Activated CD4-positive, alpha-beta T cell treated with anti-CD3 and anti-CD28 coated beads, Interleukin-10, Interleukin-2, amounts not matched to agents 100 ng/mL and 50 ng/mL, durations not matched to agents 16 hours and 8 hours (primary cell): ENCODE data around the gene TP73.

Experiments
- DNase-seq: peaks from one replicate; pipeline ENCODE4 v3.0.0-alpha.2; 2020

The TP73 gene

GRCh38 chr1:3731583-3732433 is 79.5 kb downstream of the TP73 start:
- no peak for DNase-seq

- no peak for DNase-seq
These were observed 80.2 kb downstream of the TP73 start for GRCh38 chr1:3732434-3733093.

DNA sequence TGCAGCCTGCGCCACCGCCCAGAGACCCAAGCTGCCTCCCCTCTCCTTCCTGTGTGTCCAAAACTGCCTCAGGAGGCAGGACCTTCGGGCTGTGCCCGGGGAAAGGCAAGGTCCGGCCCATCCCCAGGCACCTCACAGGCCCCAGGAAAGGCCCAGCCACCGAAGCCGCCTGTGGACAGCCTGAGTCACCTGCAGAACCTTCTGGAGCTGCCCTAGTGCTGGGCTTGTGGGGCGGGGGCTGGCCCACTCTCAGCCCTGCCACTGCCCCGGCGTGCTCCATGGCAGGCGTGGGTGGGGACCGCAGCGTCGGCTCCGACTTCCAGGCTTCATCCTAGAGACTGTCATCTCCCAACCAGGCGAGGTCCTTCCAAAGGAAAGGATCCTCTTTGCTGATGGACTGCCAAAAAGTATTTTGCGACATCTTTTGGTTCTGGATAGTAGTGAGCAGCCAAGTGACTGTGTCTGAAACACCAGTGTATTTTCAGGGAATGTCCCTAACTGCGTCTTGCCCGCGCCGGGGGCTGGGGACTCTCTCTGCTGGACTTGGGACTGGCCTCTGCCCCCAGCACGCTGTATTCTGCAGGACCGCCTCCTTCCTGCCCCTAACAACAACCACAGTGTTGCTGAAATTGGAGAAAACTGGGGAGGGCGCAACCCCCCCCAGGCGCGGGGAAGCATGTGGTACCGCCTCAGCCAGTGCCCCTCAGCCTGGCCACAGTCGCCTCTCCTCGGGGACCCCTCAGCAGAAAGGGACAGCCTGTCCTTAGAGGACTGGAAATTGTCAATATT is 81.0 kb downstream of the TP73 start:
- DNase-seq, result no peak

- no peak for DNase-seq
These were observed 81.7 kb downstream of the TP73 start for GRCh38 chr1:3733883-3734589.

DNA sequence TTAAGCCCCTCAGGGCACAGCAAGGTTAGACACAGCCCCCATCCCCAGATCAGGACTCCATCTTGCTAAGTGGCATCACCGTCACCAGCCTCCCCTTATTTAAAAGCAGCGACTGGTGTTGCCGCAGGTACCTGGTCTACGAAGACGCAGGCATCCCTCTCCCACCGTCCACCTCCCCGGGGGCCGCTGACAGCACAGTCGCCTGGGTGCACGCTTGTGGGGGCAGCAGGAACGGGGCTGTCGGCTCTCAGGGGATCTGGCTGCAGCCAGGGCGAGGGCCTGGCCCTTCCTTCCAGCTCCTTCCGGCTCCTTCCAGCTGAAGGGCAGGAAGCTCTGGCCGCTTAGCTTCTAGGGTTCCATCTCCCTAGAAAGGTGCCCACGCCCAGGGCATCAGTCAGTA is 82.3 kb downstream of the TP73 start:
- DNase-seq, result no peak

DNA sequence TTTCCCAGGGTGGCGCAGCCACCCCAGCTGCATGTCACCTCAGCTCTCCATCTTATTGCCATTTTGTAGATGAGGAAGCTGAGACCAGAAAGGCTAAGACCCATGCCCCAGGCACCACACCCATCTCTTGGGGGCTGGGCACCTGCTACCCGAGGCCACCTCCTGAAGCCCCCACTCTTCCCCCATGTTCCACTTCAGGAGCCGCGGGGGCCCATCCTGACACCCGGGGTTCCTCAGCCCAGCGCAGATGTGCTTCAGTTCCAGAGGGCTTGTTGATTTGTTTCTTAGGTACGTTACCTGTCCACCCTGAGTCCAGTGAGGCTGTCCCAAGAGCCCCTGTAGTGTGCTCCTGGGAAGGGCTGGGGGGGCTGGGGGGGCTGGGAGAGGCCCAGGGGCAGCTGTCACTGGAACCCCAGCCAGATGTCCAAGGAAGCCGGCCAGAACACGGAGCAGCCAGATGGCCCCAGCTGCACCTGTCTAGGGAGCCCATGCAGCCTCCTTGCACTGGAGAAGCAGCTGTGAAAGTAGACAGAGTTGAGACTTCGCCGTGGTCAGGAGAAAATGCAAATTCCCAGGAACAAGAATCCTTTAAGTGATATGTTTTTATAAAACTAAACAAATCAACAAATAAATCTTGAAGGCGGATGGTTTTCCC is 82.8 kb downstream of the TP73 start:
- no peak for DNase-seq

DNA sequence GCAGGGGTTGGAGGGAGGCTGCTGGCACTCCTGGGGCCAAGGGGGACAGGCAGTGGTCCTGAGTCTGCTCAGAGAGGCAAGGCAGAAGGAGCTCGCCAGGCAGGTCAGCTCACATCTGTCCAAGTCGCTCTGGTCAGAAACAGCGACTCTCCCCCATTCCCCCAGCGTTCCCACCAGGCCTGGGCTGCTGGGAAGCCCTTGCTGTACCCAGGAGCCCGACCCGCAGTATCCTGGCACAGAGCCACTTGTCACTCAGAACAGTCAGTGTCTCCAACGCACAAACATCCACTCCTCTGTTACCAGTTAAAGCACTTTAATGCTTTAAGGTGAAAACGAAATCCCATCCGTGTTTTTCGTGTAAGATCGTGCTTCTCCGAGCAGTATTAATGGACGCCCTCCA is 83.4 kb downstream of the TP73 start:
- DNase-seq, result no peak

- DNase-seq, result no peak
These were observed 83.8 kb downstream of the TP73 start for GRCh38 chr1:3736131-3736561.

DNA sequence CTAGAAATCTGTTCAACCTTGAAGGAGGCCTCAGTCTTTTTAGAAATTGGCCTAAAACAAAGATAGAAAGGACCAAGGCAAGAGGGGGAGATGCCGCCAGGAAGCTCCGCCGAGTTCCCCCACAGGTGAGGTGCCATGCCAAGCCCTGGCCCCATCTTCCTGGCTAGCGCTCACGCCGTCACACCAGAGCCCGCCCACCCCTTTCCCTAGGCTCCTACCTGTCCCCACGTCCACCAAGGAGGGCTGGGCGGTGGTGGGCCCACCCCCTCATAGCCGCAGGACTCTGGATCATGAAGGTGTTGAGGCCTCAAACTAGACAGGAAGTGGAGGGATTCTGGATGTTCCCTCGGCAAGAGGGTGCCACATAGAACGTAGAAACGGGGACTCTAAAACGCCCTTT is 84.4 kb downstream of the TP73 start:
- DNase-seq, result no peak

DNA sequence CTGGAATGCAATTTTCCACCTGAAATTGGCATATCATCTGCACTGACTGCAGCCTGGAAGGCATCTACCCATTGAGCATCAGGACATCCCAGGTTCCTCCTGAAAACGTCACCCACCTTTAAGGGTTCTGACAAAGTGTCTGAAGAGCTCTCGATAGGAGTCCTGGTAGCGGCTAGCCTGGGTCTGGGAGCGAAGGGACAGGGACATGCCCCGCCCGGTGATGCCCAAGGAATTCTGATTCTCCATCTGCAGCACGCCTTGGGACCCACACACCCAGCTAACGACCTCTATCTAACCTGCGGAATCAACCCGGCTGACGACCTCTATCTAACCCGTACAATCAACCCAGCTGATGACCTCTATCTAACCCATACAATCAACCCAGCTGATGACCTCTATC is 86.6 kb downstream of the TP73 start:
- DNase-seq, result no peak

GRCh38 chr1:3740042-3740441 is 87.7 kb downstream of the TP73 start:
- DNase-seq, result no peak

GRCh38 chr1:3740752-3741151 is 88.4 kb downstream of the TP73 start:
- DNase-seq, result no peak

GRCh38 chr1:3741566-3742438 is 89.5 kb downstream of the TP73 start:
- no peak for DNase-seq

DNA sequence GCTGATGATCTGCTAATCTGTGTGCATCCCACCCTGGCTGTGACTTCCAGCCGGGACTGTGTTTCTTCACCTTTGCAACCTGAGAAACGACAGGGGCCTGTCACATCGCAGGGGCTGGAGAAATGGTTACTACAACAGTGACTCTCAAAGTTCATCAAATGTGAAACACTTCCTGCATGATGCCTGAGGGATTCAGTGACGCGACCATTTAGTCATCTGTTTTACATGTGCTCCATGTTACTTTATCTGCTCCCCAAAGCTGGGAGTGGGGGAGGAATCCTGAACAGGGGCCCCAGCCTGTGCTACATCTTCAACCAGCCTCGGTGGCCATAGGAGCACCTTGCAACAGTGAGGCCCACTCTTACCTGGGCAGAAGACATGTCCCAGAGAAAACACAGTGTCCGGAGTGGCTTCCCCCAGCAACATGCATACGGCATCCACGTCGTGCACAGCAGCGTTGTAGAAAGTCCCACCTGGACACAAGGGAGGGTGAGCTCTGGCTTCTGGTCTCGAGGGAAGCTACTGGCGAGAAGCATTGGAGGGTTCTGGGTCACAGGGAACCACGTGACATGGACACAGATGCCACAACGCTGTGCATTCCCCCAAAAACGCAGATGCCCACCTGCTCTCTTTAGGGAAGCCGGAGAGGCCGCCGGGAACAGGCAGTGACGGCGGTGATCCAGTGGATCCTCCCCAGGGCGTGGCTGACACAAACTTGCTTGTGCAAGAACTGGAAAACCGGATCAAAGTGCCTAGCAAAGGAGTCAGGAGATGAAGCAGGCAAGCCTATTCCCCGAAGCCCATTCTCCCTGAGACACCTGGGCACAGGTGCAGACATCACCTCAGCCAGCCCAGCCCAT is 90.4 kb downstream of the TP73 start:
- no peak for DNase-seq

GRCh38 chr1:3743421-3743820 is 91.1 kb downstream of the TP73 start:
- no peak for DNase-seq

DNA sequence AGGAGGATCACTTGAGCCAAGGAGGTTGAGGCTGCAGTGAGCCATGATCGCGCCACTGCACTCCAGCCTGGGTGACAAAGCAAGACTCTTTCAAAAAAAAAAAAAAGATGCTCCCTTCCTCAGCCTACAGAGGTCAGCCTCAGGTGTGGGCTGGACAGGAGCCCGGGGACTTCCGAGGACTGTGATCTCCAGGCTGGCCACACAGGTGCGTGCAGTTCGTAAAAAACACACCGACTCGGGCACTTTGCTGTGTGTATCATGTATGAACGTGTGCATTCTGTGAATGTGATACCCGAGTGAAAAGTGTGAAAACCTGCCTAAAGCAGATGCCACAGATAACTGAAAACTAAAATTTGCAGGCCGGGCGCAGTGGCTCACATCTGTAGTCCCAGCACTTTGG is 91.5 kb downstream of the TP73 start:
- no peak for DNase-seq

GRCh38 chr1:3744646-3745045 is 92.3 kb downstream of the TP73 start:
- no peak for DNase-seq

GRCh38 chr1:3745071-3745470 is 92.8 kb downstream of the TP73 start:
- no peak for DNase-seq

GRCh38 chr1:3745590-3746381 is 93.5 kb downstream of the TP73 start:
- DNase-seq, result no peak

GRCh38 chr1:3746389-3746829 is 94.1 kb downstream of the TP73 start:
- DNase-seq, result no peak
